Spinal cord (tissue), 10 donors: ENCODE results near the gene DNAJC10. TPM values are rescaled to one million over a fixed set of nuclear protein-coding genes. Genes with fewer than 3 reads are reported as not detected.

Experiments used
- DNase-seq, 6 donors: peaks; one replicate each; pipeline versions ENCODE4 v3.0.0 to v3.0.0-alpha.2; 2013 to 2015; ENCODE audit warnings: low spot score in 6 of 6, low read depth in 4 of 6
- H3K27ac ChIP-seq: one replicate; pipeline ENCODE4 v1.5.1; 2013; ENCODE audit warnings: low read depth, low read length, control low read depth
- H3K27me3 ChIP-seq: one replicate; pipeline ENCODE4 v1.6.1; 2013; ENCODE audit warnings: low read length; ENCODE audit not compliant: control insufficient read depth, insufficient read depth
- H3K36me3 ChIP-seq: one replicate; pipeline ENCODE4 v1.6.1; 2013; ENCODE audit warnings: low read length; ENCODE audit not compliant: control insufficient read depth, insufficient read depth
- H3K4me1 ChIP-seq: one replicate; pipeline ENCODE4 v1.6.1; 2013; ENCODE audit warnings: low read length; ENCODE audit not compliant: control insufficient read depth, insufficient read depth
- H3K4me3 ChIP-seq: one replicate; pipeline ENCODE4 v1.5.1; 2013; ENCODE audit warnings: low read depth, low read length, control low read depth
- H3K9me3 ChIP-seq: one replicate; pipeline ENCODE4 v1.6.1; 2013; ENCODE audit warnings: low read length; ENCODE audit not compliant: control insufficient read depth, insufficient read depth
- WGBS: methylation state at CpG from one replicate; pipeline ENCODE4 v1.1.5; 2013; ENCODE audit warnings: missing lambda C conversion rate; ENCODE audit not compliant: insufficient coverage; 5-methylcytosine and 5-hydroxymethylcytosine counted together
- polyA plus RNA-seq, 2 donors: library from polyadenylated mRNA; unstranded; fragments of 120-200 nt; gene quantifications; one replicate each; pipeline ENCODE4 v1.2.1, GENCODE V29; 2013; ENCODE audit not compliant: insufficient read length in 2 of 2
- total RNA-seq, 2 donors: library from RNA; depleted of rRNA in 1 of 2; stranded (reverse); fragments of 120-200 nt in 1 of 2; fragments of >200 nt in 1 of 2; gene quantifications; one replicate each; pipeline versions ENCODE4 v1.2.3 to v1.2.4, GENCODE V29; 2013 to 2014
- donor health status: healthy.

DNAJC10 gene
- total and polyA plus RNA-seq, 4 donors = 62.9 to 142 (median 85.6) TPM

- H3K4me1 ChIP-seq = peaks cover 6% of the 10 kb centered on the region
- WGBS = no CpG with 5 or more reads among the region's 2 CpGs
- no peak overlapping the region for H3K4me3 ChIP-seq
- H3K9me3 ChIP-seq = no peaks in the 10 kb centered on the region
- H3K27ac ChIP-seq = no peak overlapping the region
- H3K27me3 ChIP-seq = peaks cover 18% of the 10 kb centered on the region
- no peaks in the 10 kb centered on the region for H3K36me3 ChIP-seq
- no peak for DNase-seq
Observed at GRCh38 chr2:182821182-182821581, 105.1 kb downstream of the DNAJC10 start.

DNA sequence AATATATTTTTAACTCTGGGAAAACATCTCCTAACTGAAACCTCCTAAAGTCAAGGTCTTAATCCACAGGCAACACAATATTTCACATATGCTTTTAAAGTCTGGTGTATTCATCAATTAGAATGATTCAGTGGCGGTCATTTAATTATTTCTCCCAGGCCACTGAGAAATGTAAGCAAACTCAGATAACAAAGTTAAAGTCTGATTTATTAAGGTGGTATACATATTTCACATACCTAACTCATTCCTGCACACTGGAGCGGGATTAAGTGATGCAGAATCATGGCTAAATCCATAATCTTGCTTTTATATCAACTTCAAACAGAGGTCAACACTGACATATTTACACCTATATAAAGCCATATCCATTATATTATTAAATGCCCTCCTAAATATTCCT lies 106.7 kb downstream of the DNAJC10 start:
- Histone ChIP-seq H3K4me1 (peaks cover 6% of the 10 kb centered on the region), H3K36me3 (no peaks in the 10 kb centered on the region), H3K27me3 (peaks cover 14% of the 10 kb centered on the region), H3K9me3 (no peaks in the 10 kb centered on the region), H3K4me3 (no peak overlapping the region), H3K27ac (no peak overlapping the region)
- WGBS = no CpG with 5 or more reads among the region's 2 CpGs
- no peak for DNase-seq

DNA sequence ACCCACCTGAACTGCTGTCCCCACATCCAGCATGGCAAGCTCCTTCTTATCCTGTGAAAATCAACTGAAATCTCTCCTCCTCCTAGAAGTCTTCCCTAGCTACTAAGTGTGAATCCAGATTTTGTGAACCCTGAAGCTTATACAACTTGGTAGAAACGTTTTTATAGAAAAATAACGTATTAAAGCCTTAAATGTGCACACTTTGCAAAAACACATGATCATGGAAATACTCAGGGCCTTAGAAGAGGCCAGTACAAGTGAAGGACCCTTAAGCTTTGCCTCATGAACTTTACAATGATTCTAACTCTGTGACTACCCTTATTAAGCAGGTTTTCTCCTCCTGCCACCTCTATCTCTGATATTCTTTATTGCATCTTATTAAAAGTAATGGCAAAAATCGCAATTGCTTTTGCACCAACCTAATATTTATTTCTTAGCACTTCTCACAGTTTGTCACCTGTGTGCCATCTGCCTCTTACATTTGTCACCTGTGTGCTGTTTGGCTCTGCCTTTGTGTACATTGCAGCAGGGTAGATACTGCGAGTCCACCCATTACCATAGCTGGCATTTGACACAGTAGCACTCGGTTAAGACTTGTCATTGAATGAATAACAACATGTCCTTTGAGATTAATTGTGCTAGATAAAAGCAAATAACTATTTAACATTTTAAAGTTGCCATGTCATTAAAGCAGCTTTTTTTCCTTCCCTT lies 108.2 kb downstream of the DNAJC10 start:
- Histone ChIP-seq H3K4me1 (peaks cover 3% of the 10 kb centered on the region), H3K27me3 (peaks cover 20% of the 10 kb centered on the region), H3K36me3 (no peaks in the 10 kb centered on the region), H3K27ac (no peak overlapping the region), H3K4me3 (no peak overlapping the region), H3K9me3 (no peaks in the 10 kb centered on the region)
- 100% methylated on average over 1 of the region's 5 CpGs for WGBS
- DNase-seq = no peak

DNA sequence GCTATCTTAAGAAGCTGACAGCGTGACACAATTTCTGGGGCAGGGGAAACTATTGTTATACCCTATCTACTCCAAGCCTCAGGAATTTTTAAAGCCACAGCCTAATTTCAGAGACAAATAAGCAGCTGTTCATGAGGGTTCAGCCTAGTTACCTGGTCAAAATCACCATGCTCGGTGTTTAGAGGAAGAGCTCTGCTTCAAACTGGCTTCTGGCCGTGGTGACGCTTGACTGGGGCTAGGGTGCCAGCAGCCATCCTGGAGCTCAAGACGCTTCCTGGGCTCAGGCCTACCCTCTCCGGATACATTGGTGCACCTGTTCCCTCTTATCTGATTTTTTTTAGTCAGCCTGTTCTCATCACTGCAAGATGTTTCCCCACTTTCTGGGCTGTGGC lies 108.7 kb downstream of the DNAJC10 start:
- Histone ChIP-seq H3K27me3 (peaks cover 20% of the 10 kb centered on the region), H3K4me1 (no peaks in the 10 kb centered on the region), H3K36me3 (no peaks in the 10 kb centered on the region), H3K4me3 (no peak overlapping the region), H3K27ac (no peak overlapping the region), H3K9me3 (no peaks in the 10 kb centered on the region)
- WGBS = 83% methylated on average over 6 of the region's 6 CpGs
- no peak for DNase-seq

- WGBS = 25% methylated on average over 1 of the region's 1 CpG
- no peaks in the 10 kb centered on the region for H3K36me3 ChIP-seq
- peaks cover 20% of the 10 kb centered on the region for H3K27me3 ChIP-seq
- H3K27ac ChIP-seq = no peak overlapping the region
- H3K9me3 ChIP-seq = no peaks in the 10 kb centered on the region
- H3K4me3 ChIP-seq = no peak overlapping the region
- peak in 1 of 6 donors; percentile 74 for DNase-seq
- H3K4me1 ChIP-seq = no peaks in the 10 kb centered on the region
Observed at GRCh38 chr2:182826064-182826463, 110.0 kb downstream of the DNAJC10 start.

- WGBS = 60% methylated on average over 2 of the region's 3 CpGs
Observed at GRCh38 chr2:182826496-182826895, 110.4 kb downstream of the DNAJC10 start.

GRCh38 chr2:182827182-182827879 lies 111.3 kb downstream of the DNAJC10 start:
- WGBS = 79% methylated on average over 2 of the region's 2 CpGs
- no peaks in the 10 kb centered on the region for H3K36me3 ChIP-seq

More at GRCh38 chr2:182826496-182826895, 110.4 kb downstream of the DNAJC10 start:
- Histone ChIP-seq H3K4me3 (no peak overlapping the region), H3K36me3 (no peaks in the 10 kb centered on the region), H3K27ac (no peak overlapping the region), H3K4me1 (no peaks in the 10 kb centered on the region), H3K9me3 (no peaks in the 10 kb centered on the region), H3K27me3 (peaks cover 20% of the 10 kb centered on the region)
- no peak for DNase-seq

DNA sequence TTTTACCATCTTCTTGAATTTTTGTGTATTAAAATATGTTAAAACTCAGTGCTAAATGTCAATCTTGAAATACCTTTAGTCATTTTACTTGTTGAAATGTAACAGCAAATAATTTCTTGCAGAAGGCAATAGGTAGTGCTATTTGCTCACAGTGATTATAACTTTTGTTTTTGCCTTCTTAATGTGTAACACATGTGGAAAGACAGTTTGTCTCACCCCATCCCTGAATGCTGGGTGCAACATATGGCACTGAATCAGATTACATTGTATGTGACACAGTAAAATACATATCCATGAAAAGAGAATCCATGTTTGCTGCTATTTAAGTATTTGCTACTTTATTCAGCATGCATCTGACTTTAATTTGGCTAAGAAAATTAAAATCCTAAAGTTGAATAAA lies 115.0 kb downstream of the DNAJC10 start:
- Histone ChIP-seq H3K36me3 (no peaks in the 10 kb centered on the region), H3K27ac (no peak overlapping the region), H3K27me3 (peaks cover 8% of the 10 kb centered on the region), H3K9me3 (no peaks in the 10 kb centered on the region), H3K4me1 (no peaks in the 10 kb centered on the region), H3K4me3 (no peak overlapping the region)
- peak in 2 of 6 donors; percentile 22 to 47 for DNase-seq

More at GRCh38 chr2:182827182-182827879, 111.3 kb downstream of the DNAJC10 start:
- peak in 1 of 6 donors; percentile 49 for DNase-seq
- Histone ChIP-seq H3K4me3 (no peak overlapping the region), H3K4me1 (no peaks in the 10 kb centered on the region), H3K27me3 (peaks cover 20% of the 10 kb centered on the region), H3K9me3 (no peaks in the 10 kb centered on the region), H3K27ac (no peak overlapping the region)

- WGBS = no CpG with 5 or more reads among the region's 3 CpGs
- no peak overlapping the region for H3K27ac ChIP-seq
- H3K9me3 ChIP-seq = no peaks in the 10 kb centered on the region
Observed at GRCh38 chr2:182831921-182832320, 115.9 kb downstream of the DNAJC10 start.

More at GRCh38 chr2:182831921-182832320, 115.9 kb downstream of the DNAJC10 start:
- no peak for DNase-seq
- no peaks in the 10 kb centered on the region for H3K4me1 ChIP-seq
- H3K27me3 ChIP-seq = peaks cover 6% of the 10 kb centered on the region
- no peaks in the 10 kb centered on the region for H3K36me3 ChIP-seq
- no peak overlapping the region for H3K4me3 ChIP-seq
